Measurements from ENCODE around the gene TMEM182.

DNA sequence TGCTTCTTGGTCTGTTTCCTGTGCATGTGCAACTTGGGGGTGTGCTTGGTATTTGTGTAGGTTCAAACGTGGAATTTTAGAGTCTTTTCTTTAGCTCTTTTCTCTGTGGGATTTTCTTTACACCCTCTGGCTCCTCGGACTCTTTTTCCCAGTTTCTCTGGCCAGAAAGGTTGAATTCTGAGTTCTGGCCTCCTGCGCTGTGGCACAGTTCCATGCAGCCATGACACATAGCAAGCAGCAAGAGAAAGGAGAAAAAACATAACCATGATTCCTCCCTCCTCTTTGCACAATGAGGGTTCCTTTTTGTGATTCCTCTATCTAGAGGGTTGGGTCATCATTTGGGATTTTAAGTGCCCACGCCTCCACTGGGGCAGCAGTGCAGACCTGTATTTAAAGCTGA, 33.8 kb downstream of the TMEM182 start:
- no peak for TF ChIP-seq CTCF (conservative IDR thresholded peaks at IDR 0.05; ENCODE audit: low read depth, low read length)
- no peak for TF ChIP-seq EZH2 (IDR thresholded peaks at IDR 0.05; ENCODE audit: borderline replicate concordance, low read depth, low read length, poor library complexity, severe bottlenecking)

All from A673 (cell line).